Measurements from ENCODE around the gene RNF8. TPM values are rescaled to one million over a fixed set of nuclear protein-coding genes. Genes with fewer than 3 reads are reported as not detected.

Gene RNF8
- total RNA-seq, 1 donor from 2014 or later: 22.4 TPM

- H3K27ac Mint-ChIP-seq (ENCODE audit: unreplicated experiment): no peak overlapping the region
- H3K4me3 Mint-ChIP-seq (ENCODE audit: unreplicated experiment): no peak overlapping the region
- Histone ChIP-seq H3K27ac (ENCODE audit: low read depth, low read length) (no peak overlapping the region), H4K20me1 (ENCODE audit: insufficient read depth, low read length) (peaks cover 26% of the 10 kb centered on the region), H3K4me2 (ENCODE audit: low read length) (no peak overlapping the region), H3K79me2 (ENCODE audit: insufficient read depth, low read length) (no peaks in the 10 kb centered on the region), H3K36me3 (ENCODE audit: insufficient read depth, low read length) (peaks cover 30% of the 10 kb centered on the region), H2AFZ (ENCODE audit: low read depth, low read length) (no peak overlapping the region), H3K9me3 (ENCODE audit: insufficient read depth, low read depth, low read length) (no peaks in the 10 kb centered on the region), H3K9ac (ENCODE audit: low read length) (no peak overlapping the region), H3K4me1 (ENCODE audit: insufficient read depth, low read length) (peaks cover 15% of the 10 kb centered on the region), H3K4me3 (ENCODE audit: insufficient read depth, low read depth, low read length) (no peak overlapping the region), H3K27me3 (ENCODE audit: insufficient read depth, low read length) (no peaks in the 10 kb centered on the region)
- no peak for TF ChIP-seq EZH2 (IDR thresholded peaks at IDR 0.05; ENCODE audit: insufficient read depth, low read length)
- no peak for TF ChIP-seq CTCF (IDR thresholded peaks at IDR 0.05; ENCODE audit: insufficient read depth, low read depth, low read length)
- H3K9me3 Mint-ChIP-seq (ENCODE audit: unreplicated experiment): no peaks in the 10 kb centered on the region
- H3K36me3 Mint-ChIP-seq (ENCODE audit: low read depth, unreplicated experiment): peaks cover 2% of the 10 kb centered on the region
- DNase-seq (ENCODE audit: low read depth) (no peak), FAIRE-seq (no peak)
- no peaks in the 10 kb centered on the region for H3K27me3 Mint-ChIP-seq (ENCODE audit: low read depth, unreplicated experiment)
- H3K4me1 Mint-ChIP-seq (ENCODE audit: low read depth, unreplicated experiment): peaks cover 19% of the 10 kb centered on the region
Observed at GRCh38 chr6:37321516-37322415, 32.0 kb upstream of the RNF8 start.

- no peak for TF ChIP-seq CTCF (IDR thresholded peaks at IDR 0.05; ENCODE audit: insufficient read depth, low read depth, low read length)
- TF ChIP-seq EZH2 (IDR thresholded peaks at IDR 0.05; ENCODE audit: insufficient read depth, low read length): no peak
- Histone ChIP-seq H3K79me2 (ENCODE audit: insufficient read depth, low read length) (no peaks in the 10 kb centered on the region), H3K27me3 (ENCODE audit: insufficient read depth, low read length) (no peaks in the 10 kb centered on the region), H2AFZ (ENCODE audit: low read depth, low read length) (no peak overlapping the region), H3K9me3 (ENCODE audit: insufficient read depth, low read depth, low read length) (no peaks in the 10 kb centered on the region), H3K4me1 (ENCODE audit: insufficient read depth, low read length) (peaks cover 15% of the 10 kb centered on the region), H3K9ac (ENCODE audit: low read length) (no peak overlapping the region), H4K20me1 (ENCODE audit: insufficient read depth, low read length) (peaks cover 26% of the 10 kb centered on the region), H3K4me2 (ENCODE audit: low read length) (peak overlapping the region; percentile 28), H3K27ac (ENCODE audit: low read depth, low read length) (no peak overlapping the region), H3K36me3 (ENCODE audit: insufficient read depth, low read length) (peaks cover 16% of the 10 kb centered on the region), H3K4me3 (ENCODE audit: insufficient read depth, low read depth, low read length) (no peak overlapping the region)
- H3K27me3 Mint-ChIP-seq (ENCODE audit: low read depth, unreplicated experiment): no peaks in the 10 kb centered on the region
- peaks cover 19% of the 10 kb centered on the region for H3K4me1 Mint-ChIP-seq (ENCODE audit: low read depth, unreplicated experiment)
- DNase-seq (ENCODE audit: low read depth) (no peak), FAIRE-seq (no peak)
- H3K27ac Mint-ChIP-seq (ENCODE audit: unreplicated experiment): no peak overlapping the region
- peaks cover 4% of the 10 kb centered on the region for H3K36me3 Mint-ChIP-seq (ENCODE audit: low read depth, unreplicated experiment)
- no peak overlapping the region for H3K4me3 Mint-ChIP-seq (ENCODE audit: unreplicated experiment)
- H3K9me3 Mint-ChIP-seq (ENCODE audit: unreplicated experiment): no peaks in the 10 kb centered on the region
Observed at GRCh38 chr6:37323580-37323979, 30.2 kb upstream of the RNF8 start.
